GM12873 (cell line): ENCODE results near the gene TRPM3.
A peak's percentile ranks its signal among the peaks of the same experiment; 100 is the strongest.

Source experiments
- TF ChIP-seq, protein P1 (sequence below): IDR thresholded peaks from 2 replicates; pipeline ENCODE4 v1.5.1; 2012; ENCODE audit warnings: low read depth, mild to moderate bottlenecking, moderate library complexity, low read length, control low read depth; ENCODE audit not compliant: insufficient read depth; ENCODE audit errors: missing control alignments

TRPM3 gene

DNA sequence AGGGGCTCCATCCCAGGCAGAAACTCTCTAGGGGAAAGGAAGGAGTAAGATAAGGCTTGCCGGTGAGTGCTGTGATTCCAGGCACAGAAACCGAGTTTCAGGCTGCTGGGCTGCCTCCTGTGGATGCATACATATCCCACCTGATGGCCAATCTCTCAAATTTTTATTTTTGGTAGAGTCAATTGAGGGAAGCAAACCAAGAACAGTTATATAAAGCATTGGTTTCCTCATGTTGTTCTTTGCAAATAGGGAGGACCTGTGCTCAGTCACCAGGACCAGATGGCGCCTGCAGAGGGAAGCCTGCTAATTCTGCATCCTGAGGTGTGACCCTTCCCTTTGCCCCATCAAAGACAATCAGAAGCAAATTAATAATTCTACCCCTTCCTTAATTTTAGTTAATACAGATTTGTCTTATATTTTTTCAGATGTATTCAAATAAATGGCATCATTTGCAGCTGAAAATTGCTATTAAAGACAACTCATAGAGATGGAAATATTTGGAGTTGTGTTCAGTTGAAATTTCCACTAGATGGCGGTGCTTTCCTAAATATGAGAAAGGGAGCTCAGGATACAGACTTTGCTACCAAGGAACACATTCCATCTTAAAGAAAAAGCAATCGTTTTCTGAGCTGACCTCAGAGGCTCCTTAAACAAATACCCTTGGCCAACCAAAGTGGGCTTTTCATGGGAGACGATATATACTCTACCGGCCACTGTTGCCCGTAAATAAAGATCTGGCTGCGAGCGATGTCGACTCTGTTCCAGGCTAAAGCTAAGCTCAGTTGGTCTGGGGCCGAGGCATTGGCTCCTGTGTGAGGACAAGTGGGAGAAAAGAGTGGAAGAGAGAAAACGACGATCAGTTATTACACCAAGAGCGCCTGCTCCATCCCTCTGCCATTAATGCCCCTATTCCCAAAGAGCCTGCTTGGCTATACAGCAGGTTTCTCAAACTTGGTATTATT is 481.3 kb downstream of the TRPM3 start:
- TF ChIP-seq, protein P1, sequence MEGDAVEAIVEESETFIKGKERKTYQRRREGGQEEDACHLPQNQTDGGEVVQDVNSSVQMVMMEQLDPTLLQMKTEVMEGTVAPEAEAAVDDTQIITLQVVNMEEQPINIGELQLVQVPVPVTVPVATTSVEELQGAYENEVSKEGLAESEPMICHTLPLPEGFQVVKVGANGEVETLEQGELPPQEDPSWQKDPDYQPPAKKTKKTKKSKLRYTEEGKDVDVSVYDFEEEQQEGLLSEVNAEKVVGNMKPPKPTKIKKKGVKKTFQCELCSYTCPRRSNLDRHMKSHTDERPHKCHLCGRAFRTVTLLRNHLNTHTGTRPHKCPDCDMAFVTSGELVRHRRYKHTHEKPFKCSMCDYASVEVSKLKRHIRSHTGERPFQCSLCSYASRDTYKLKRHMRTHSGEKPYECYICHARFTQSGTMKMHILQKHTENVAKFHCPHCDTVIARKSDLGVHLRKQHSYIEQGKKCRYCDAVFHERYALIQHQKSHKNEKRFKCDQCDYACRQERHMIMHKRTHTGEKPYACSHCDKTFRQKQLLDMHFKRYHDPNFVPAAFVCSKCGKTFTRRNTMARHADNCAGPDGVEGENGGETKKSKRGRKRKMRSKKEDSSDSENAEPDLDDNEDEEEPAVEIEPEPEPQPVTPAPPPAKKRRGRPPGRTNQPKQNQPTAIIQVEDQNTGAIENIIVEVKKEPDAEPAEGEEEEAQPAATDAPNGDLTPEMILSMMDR, result peak; percentile 48

DNA sequence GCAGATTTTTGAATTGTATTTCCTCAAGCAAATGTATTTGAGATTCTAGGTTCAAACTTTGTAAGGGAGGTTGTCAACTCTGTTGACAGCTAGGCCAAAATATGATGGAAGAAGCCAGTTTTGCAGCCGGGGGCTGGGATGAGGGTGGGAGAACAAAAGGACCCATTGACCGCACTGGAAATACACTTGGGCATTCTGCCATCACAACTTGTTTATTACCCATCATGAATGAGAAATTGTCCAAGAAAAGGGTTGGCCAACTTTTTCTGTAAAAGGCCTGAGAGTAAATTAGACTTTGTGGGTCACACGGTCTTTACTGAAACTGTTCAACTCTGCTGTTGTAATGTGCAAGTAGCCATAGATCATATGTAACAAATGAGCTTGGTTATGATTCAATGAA is 485.6 kb downstream of the TRPM3 start:
- TF ChIP-seq, protein P1, result no peak

DNA sequence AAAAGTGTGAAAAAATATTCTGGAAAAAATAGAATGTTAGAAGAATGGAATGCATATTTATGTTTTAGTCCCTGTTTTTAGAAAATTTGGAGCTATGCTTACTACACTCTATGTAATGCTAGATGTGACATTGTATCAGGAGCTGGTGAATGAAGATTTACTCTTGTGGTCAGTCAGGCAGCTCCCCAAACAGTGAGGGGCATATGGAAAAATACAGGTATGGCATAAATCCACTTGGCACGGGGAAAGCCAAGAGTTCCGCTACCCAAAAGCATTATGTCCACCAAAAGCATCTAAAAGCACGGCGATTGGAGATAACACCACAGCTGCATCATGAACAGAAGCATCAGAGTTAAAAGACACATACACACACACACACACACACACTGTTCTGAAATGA is 486.7 kb downstream of the TRPM3 start:
- TF ChIP-seq, protein P1, result no peak

DNA sequence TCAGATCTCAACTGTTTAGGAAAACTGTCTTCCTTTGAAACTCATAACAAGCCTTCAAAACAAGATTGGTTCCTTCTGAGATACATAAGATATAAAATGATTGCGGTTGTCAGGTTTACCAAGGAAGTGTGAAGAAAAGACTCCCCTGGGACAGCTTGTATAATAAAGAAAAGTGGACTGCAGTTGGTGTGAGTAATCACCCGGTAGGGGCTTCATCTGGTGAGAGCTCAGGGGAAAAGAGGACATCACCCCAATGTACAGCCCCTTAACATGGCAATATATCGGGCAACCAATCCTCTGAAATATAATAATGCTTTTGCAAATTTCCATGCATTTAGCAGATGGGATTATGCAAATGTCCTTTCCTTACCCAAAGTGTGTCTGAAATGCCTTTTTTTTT is 490.4 kb downstream of the TRPM3 start:
- TF ChIP-seq, protein P1, result no peak

DNA sequence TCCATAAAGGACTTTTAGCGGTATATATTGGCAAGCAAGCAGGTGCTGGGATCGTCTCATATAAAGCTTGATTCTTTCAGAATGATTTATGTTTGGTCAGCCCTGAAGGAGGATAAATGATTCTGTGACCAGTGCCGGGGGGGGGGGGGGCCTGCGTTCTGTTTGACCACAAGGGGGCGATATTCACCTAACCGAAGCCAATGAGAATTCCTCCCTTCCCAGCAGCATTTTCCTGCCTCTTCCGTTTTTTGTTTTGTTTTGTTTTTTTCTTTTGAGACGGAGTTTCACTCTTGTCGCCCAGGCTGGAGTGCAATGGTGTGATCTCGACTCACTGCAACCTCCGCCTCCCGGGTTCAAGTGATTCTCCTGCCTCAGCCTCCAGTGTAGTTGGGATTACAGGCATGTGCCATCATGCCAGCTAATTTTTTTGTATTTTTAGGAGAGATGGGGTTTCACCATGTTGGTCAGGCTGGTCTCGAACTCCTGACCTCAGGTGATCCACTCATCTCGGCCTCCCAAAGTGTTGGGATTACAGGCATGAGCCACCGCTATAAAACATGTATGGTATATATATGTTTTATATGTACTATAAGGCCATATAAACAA is 492.2 kb downstream of the TRPM3 start:
- TF ChIP-seq, protein P1, result peak; percentile 52

DNA sequence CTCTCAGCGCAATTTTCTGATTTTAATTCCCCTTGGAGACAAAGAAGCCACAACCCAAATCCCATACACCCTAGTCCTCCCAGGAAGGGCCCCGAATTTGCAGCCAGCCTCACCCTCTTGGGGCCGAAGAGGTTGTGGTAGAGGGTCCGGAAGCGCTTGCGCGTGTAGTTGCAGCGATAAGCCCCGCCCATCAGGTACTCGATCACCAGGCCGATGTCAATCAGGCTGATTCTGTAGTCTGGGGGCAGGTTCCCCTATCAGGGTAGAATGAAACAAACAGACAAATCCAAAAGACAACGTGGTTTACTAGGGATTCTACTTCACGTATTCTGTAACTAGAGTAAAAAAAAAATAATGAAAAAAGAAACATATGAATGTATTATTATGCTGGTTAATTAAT is 496.3 kb downstream of the TRPM3 start:
- TF ChIP-seq, protein P1, result no peak

DNA sequence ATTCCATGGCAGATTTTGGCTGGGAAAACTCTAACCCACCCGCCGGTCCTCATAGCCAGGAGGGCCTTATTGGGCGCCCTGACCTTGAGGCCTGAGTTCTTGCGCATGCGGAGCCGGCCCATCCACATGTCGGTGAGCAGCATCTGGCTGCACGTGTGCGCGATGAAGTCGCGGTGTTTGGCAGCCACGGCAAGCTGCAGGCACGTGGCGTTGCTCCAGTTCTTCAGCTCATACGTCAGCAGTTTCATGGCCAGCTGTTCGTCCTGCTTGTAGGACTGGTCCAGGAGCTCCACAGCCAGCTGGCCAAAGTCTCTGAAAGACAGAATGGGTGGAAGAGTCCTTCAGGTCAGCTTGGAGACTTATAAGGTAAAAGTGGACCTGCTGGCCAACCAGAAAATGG is 502.6 kb downstream of the TRPM3 start:
- TF ChIP-seq, protein P1, result no peak
